Ishikawa (cell line): ENCODE data around the gene IL1RAPL1.

Experiments used
- CEBPB ChIP-seq: IDR thresholded peaks from 2 replicates; pipeline ENCODE4 v1.6.1; 2012
- CREB1 ChIP-seq: IDR thresholded peaks from 2 replicates; pipeline ENCODE4 v1.6.1; 2012; ENCODE audit warnings: low read depth
- EGR1 ChIP-seq: IDR thresholded peaks from 2 replicates; pipeline ENCODE4 v1.6.1; 2012
- EP300 ChIP-seq: IDR thresholded peaks from 2 replicates; pipeline ENCODE4 v1.6.1; 2012; ENCODE audit warnings: borderline replicate concordance
- FOXM1 ChIP-seq: IDR thresholded peaks from 2 replicates; pipeline ENCODE4 v1.6.1; 2012; ENCODE audit warnings: low read depth, borderline replicate concordance
- MAX ChIP-seq: IDR thresholded peaks from 2 replicates; pipeline ENCODE4 v1.6.1; 2012
- NFIC ChIP-seq: IDR thresholded peaks from 2 replicates; pipeline ENCODE4 v1.6.1; 2012
- RAD21 ChIP-seq: IDR thresholded peaks from 2 replicates; pipeline ENCODE4 v1.6.1; 2012; ENCODE audit warnings: low read depth
- REST ChIP-seq: IDR thresholded peaks from 2 replicates; pipeline ENCODE4 v1.6.1; 2012; ENCODE audit warnings: low read depth, mild to moderate bottlenecking
- TAF1 ChIP-seq: IDR thresholded peaks from 2 replicates; pipeline ENCODE4 v1.6.1; 2012; ENCODE audit warnings: low read depth, mild to moderate bottlenecking
- TCF12 ChIP-seq: IDR thresholded peaks from 2 replicates; pipeline ENCODE4 v1.6.1; 2012; ENCODE audit warnings: low read depth
- TEAD4 ChIP-seq: IDR thresholded peaks from 2 replicates; pipeline ENCODE4 v1.6.1; 2012
- USF1 ChIP-seq: IDR thresholded peaks from 2 replicates; pipeline ENCODE4 v1.6.1; 2012
- YY1 ChIP-seq: IDR thresholded peaks from 2 replicates; pipeline ENCODE4 v1.6.1; 2012; ENCODE audit warnings: low read depth
- ZBTB7A ChIP-seq: IDR thresholded peaks from 2 replicates; pipeline ENCODE4 v1.6.1; 2012; ENCODE audit warnings: low read depth

The IL1RAPL1 gene

GRCh38 chrX:29941287-29941686 lies 1354.0 kb downstream of the IL1RAPL1 start:
- TF ChIP-seq MAX: no peak
- no peak for TF ChIP-seq YY1
- TF ChIP-seq NFIC: no peak
- TF ChIP-seq USF1: no peak
- TF ChIP-seq EGR1: no peak
- no peak for TF ChIP-seq TAF1
- TF ChIP-seq EP300: no peak

GRCh38 chrX:29947225-29947624 lies 1360.0 kb downstream of the IL1RAPL1 start:
- TF ChIP-seq ZBTB7A: no peak
- no peak for TF ChIP-seq NFIC
- TF ChIP-seq REST: no peak
- TF ChIP-seq FOXM1: no peak
- TF ChIP-seq TCF12: no peak

GRCh38 chrX:29948653-29949052 lies 1361.4 kb downstream of the IL1RAPL1 start:
- TF ChIP-seq NFIC (no peak), CREB1 (no peak), CEBPB (no peak), RAD21 (no peak), REST (no peak), TEAD4 (no peak), EGR1 (no peak), MAX (no peak), FOXM1 (no peak), USF1 (no peak), YY1 (no peak), TAF1 (no peak), EP300 (no peak), TCF12 (no peak), ZBTB7A (no peak)

- TF ChIP-seq CEBPB (no peak), USF1 (no peak), FOXM1 (no peak), YY1 (no peak), NFIC (no peak), TAF1 (no peak), TCF12 (no peak), EGR1 (no peak), ZBTB7A (no peak), TEAD4 (no peak), REST (no peak), EP300 (no peak), MAX (no peak), RAD21 (no peak)
Measured at GRCh38 chrX:29952016-29952415, 1364.8 kb downstream of the IL1RAPL1 start.
